Measurements from ENCODE around the gene TMEM108. TPM values are rescaled to one million over a fixed set of nuclear protein-coding genes. Genes with fewer than 3 reads are reported as not detected.

Gene TMEM108
- total RNA-seq, 4 donors from 2014 or later = 0.70 to 4.0 (median 1.4) TPM

- no peaks in the 10 kb centered on the region for H3K36me3 ChIP-seq
- peaks cover 10% of the 10 kb centered on the region for H3K4me1 ChIP-seq
- H3K27me3 ChIP-seq = no peaks in the 10 kb centered on the region
- H3K4me3 ChIP-seq = no peak overlapping the region
- no peak overlapping the region for H3K27ac ChIP-seq
- TF ChIP-seq EP300 (IDR thresholded peaks at IDR 0.05) (no peak), CTCF (IDR thresholded peaks at IDR 0.05) (no peak), POLR2A (IDR thresholded peaks at IDR 0.05) (no peak)
- H3K9me3 ChIP-seq = no peaks in the 10 kb centered on the region
- no peak for DNase-seq (ENCODE audit: low spot score in 2 of 2)
- 27% methylated on average over 4 of the region's 4 CpGs for WGBS
These were observed 218.7 kb downstream of the TMEM108 start for GRCh38 chr3:133256787-133257483.

- Histone ChIP-seq H3K27ac (no peak overlapping the region), H3K27me3 (no peaks in the 10 kb centered on the region), H3K4me3 (no peak overlapping the region), H3K36me3 (no peaks in the 10 kb centered on the region), H3K4me1 (peaks cover 10% of the 10 kb centered on the region), H3K9me3 (no peaks in the 10 kb centered on the region)
- 44% methylated on average over 1 of the region's 1 CpG for WGBS
- DNase-seq (ENCODE audit: low spot score in 2 of 2) = no peak
- TF ChIP-seq EP300 (IDR thresholded peaks at IDR 0.05) (no peak), POLR2A (IDR thresholded peaks at IDR 0.05) (no peak), POLR2AphosphoS5 (IDR thresholded peaks at IDR 0.05) (no peak), CTCF (IDR thresholded peaks at IDR 0.05) (no peak)
These were observed 220.2 kb downstream of the TMEM108 start for GRCh38 chr3:133258358-133258757.

- no peak for TF ChIP-seq POLR2AphosphoS5 (IDR thresholded peaks at IDR 0.05)
- no peak for TF ChIP-seq POLR2A (IDR thresholded peaks at IDR 0.05)
- TF ChIP-seq CTCF (IDR thresholded peaks at IDR 0.05) = no peak
- TF ChIP-seq EP300 (IDR thresholded peaks at IDR 0.05) = no peak
- no peak for DNase-seq (ENCODE audit: low spot score in 2 of 2)
- Histone ChIP-seq H3K27me3 (no peaks in the 10 kb centered on the region), H3K27ac (no peak overlapping the region), H3K4me3 (no peak overlapping the region), H3K4me1 (peaks cover 10% of the 10 kb centered on the region), H3K36me3 (no peaks in the 10 kb centered on the region), H3K9me3 (no peaks in the 10 kb centered on the region)
- 45% methylated on average over 4 of the region's 4 CpGs for WGBS
These were observed 221.6 kb downstream of the TMEM108 start for GRCh38 chr3:133259767-133260166.

GRCh38 chr3:133262333-133262732 is 224.1 kb downstream of the TMEM108 start:
- no peak overlapping the region for H3K27ac ChIP-seq

More at GRCh38 chr3:133262333-133262732, 224.1 kb downstream of the TMEM108 start:
- no peak for TF ChIP-seq POLR2AphosphoS5 (IDR thresholded peaks at IDR 0.05)
- no peak for TF ChIP-seq POLR2A (IDR thresholded peaks at IDR 0.05)
- no peak for TF ChIP-seq CTCF (IDR thresholded peaks at IDR 0.05)
- TF ChIP-seq EP300 (IDR thresholded peaks at IDR 0.05) = no peak
- H3K27me3 ChIP-seq = no peaks in the 10 kb centered on the region
- H3K9me3 ChIP-seq = no peaks in the 10 kb centered on the region
- peaks cover 4% of the 10 kb centered on the region for H3K4me1 ChIP-seq
- H3K4me3 ChIP-seq = no peak overlapping the region
- 65% methylated on average over 2 of the region's 2 CpGs for WGBS
- DNase-seq (ENCODE audit: low spot score in 2 of 2) = no peak
- H3K36me3 ChIP-seq = no peaks in the 10 kb centered on the region

All from suprapubic skin (tissue), 4 donors.